Keratinocyte (primary cell): Measurements from ENCODE around the gene ABHD13. TPM values are rescaled to one million over a fixed set of nuclear protein-coding genes. Genes with fewer than 3 reads are reported as not detected.

Experiments
- DNase-seq: peaks from one replicate; pipeline ENCODE4 v3.0.0-alpha.2; 2011; ENCODE audit warnings: low read depth, missing footprints, low spot score
- FAIRE-seq: peaks from 2 replicates; lab custom pipeline; 2011; peaks lifted over from hg19 to GRCh38; lab: Jason Lieb, UNC
- H2AFZ ChIP-seq: 2 replicates; pipeline ENCODE4 v1.6.0; 2012; ENCODE audit warnings: low read length, control low read depth, inconsistent platforms; ENCODE audit not compliant: control insufficient read depth
- H3K27ac ChIP-seq: 2 replicates; pipeline ENCODE4 v1.5.1; 2011; ENCODE audit warnings: low read length; ENCODE audit not compliant: control insufficient read depth, insufficient read depth
- H3K27me3 ChIP-seq: 3 replicates; pipeline ENCODE4 v1.6.0; 2011; ENCODE audit warnings: low read length; ENCODE audit not compliant: control insufficient read depth, insufficient read depth; ENCODE audit errors: extremely low read depth
- H3K36me3 ChIP-seq, 2 experiments: 2 replicates in 1 of 2; 3 replicates in 1 of 2; pipeline ENCODE4 v1.5.1; 2011; ENCODE audit warnings: low read length in 2 of 2, mild to moderate bottlenecking in 1 of 2; ENCODE audit not compliant: control insufficient read depth in 2 of 2, insufficient read depth in 2 of 2; ENCODE audit errors: extremely low read depth in 1 of 2
- H3K4me1 ChIP-seq: 3 replicates; pipeline ENCODE4 v1.5.1; 2011; ENCODE audit warnings: low read length; ENCODE audit not compliant: control insufficient read depth, insufficient read depth; ENCODE audit errors: extremely low read depth
- H3K4me2 ChIP-seq: 3 replicates; pipeline ENCODE4 v1.6.0; 2011; ENCODE audit warnings: low read depth, low read length; ENCODE audit not compliant: control insufficient read depth, insufficient read depth; ENCODE audit errors: extremely low read depth
- H3K4me3 ChIP-seq, 3 experiments: fragments of 200-600 bp in 1 of 3; sonication (generic) in 1 of 3; 2 replicates in 2 of 3; 3 replicates in 1 of 3; pipeline ENCODE4 v1.5.1; 2011 to 2016; ENCODE audit warnings: low read length in 3 of 3, mild to moderate bottlenecking in 3 of 3, control low read depth in 2 of 3, inconsistent platforms in 1 of 3, low read depth in 1 of 3, mixed read lengths in 1 of 3, mixed run types in 1 of 3, moderate library complexity in 1 of 3; ENCODE audit not compliant: control insufficient read depth in 2 of 3, insufficient read depth in 2 of 3; ENCODE audit errors: extremely low read depth in 1 of 3
- H3K79me2 ChIP-seq: 2 replicates; pipeline ENCODE4 v1.6.0; 2012; ENCODE audit warnings: low read length; ENCODE audit not compliant: control insufficient read depth, insufficient read depth
- H3K9ac ChIP-seq: 3 replicates; pipeline ENCODE4 v1.6.0; 2011; ENCODE audit warnings: low read length; ENCODE audit not compliant: control insufficient read depth, insufficient read depth; ENCODE audit errors: extremely low read depth
- H3K9me1 ChIP-seq: 3 replicates; pipeline ENCODE4 v1.6.0; 2011; ENCODE audit warnings: low read length; ENCODE audit not compliant: control insufficient read depth, insufficient read depth; ENCODE audit errors: extremely low read depth
- H3K9me3 ChIP-seq: 2 replicates; pipeline ENCODE4 v1.5.1; 2012; ENCODE audit warnings: low read depth, low read length; ENCODE audit not compliant: control insufficient read depth
- H4K20me1 ChIP-seq: 3 replicates; pipeline ENCODE4 v1.6.0; 2011; ENCODE audit warnings: low read length; ENCODE audit not compliant: control insufficient read depth, insufficient read depth; ENCODE audit errors: extremely low read depth
- EZH2 ChIP-seq: IDR thresholded peaks from one replicate; pipeline ENCODE4 v1.6.1; 2012; ENCODE audit warnings: inconsistent platforms, mild to moderate bottlenecking, low read length, moderate library complexity
- dilution Hi-C: fragments of 300-500 bp; cut with MboI; formaldehyde crosslinking; loops from one replicate; pipeline ENCODE4 v1.7.0; 2020; ENCODE audit warnings: low sequenced_read_pairs; ENCODE audit not compliant: extremely low pct_ligation_motif_present
- polyA minus RNA-seq, 3 experiments: library from RNA; depleted of rRNA, polyadenylated mRNA; stranded (reverse); fragments of >200 nt; gene quantifications; 1 replicate in 1 of 3; 2 replicates in 1 of 3; 3 replicates in 1 of 3; pipeline ENCODE4 v1.2.3, GENCODE V29; 2011
- polyA plus RNA-seq, 5 experiments: library from polyadenylated mRNA; depleted of rRNA in 3 of 5; stranded (reverse) in 3 of 5; stranded (forward) in 1 of 5; unstranded in 1 of 5; fragments of >200 nt; gene quantifications; 1 replicate in 1 of 5; 2 replicates in 3 of 5; 3 replicates in 1 of 5; pipeline versions ENCODE4 v1.2.1 to v1.2.3, GENCODE V29; 2011 to 2012; ENCODE audit warnings: missing spikeins in 2 of 5, low read depth in 1 of 5, low replicate concordance in 1 of 5
- TF ChIP-seq, protein P1 (sequence below), 3 experiments: IDR thresholded peaks in 1 of 3; conservative IDR thresholded peaks in 1 of 3; optimal IDR thresholded peaks in 1 of 3; 2 replicates in 2 of 3; 3 replicates in 1 of 3; pipeline versions ENCODE3 to v1.5.1; 2011; ENCODE audit warnings: low read length in 3 of 3, mild to moderate bottlenecking in 3 of 3, moderate library complexity in 2 of 3, control low read depth in 1 of 3, inconsistent platforms in 1 of 3; ENCODE audit not compliant: insufficient read depth in 2 of 3; ENCODE audit errors: extremely low read depth in 1 of 3

Gene ABHD13
- 6.1 to 12.8 TPM (median 8.7 TPM) in 3 replicates for polyA plus RNA-seq
- 4.7 TPM for polyA plus RNA-seq (2011; ENCODE audit: low read depth)
- 3.6 and 8.1 TPM in 2 replicates for polyA plus RNA-seq (2011; cell fraction: cytosol; rRNA removed)
- polyA plus RNA-seq (2011; cell fraction: nucleus; rRNA removed): 7.5 and 11.6 TPM in 2 replicates
- polyA plus RNA-seq (2012; ENCODE audit: low replicate concordance): 5.2 and 5.6 TPM in 2 replicates
- polyA minus RNA-seq: 1.2 to 6.3 TPM (median 4.3 TPM) in 3 replicates
- 4.4 TPM for polyA minus RNA-seq (2011; cell fraction: cytosol; rRNA and poly(A)+ RNA removed)
- polyA minus RNA-seq (2011; cell fraction: nucleus; rRNA and poly(A)+ RNA removed): 7.0 and 11.3 TPM in 2 replicates

GRCh38 chr13:108218044-108218974 is at the start of gene ABHD13:
Gene ABHD13 (plus strand): TSS chr13:108218392. CDS start chr13:108229219, 10,827 bp downstream.
- no peaks in the 10 kb centered on the region for H3K36me3 ChIP-seq
- TF ChIP-seq, protein P1, sequence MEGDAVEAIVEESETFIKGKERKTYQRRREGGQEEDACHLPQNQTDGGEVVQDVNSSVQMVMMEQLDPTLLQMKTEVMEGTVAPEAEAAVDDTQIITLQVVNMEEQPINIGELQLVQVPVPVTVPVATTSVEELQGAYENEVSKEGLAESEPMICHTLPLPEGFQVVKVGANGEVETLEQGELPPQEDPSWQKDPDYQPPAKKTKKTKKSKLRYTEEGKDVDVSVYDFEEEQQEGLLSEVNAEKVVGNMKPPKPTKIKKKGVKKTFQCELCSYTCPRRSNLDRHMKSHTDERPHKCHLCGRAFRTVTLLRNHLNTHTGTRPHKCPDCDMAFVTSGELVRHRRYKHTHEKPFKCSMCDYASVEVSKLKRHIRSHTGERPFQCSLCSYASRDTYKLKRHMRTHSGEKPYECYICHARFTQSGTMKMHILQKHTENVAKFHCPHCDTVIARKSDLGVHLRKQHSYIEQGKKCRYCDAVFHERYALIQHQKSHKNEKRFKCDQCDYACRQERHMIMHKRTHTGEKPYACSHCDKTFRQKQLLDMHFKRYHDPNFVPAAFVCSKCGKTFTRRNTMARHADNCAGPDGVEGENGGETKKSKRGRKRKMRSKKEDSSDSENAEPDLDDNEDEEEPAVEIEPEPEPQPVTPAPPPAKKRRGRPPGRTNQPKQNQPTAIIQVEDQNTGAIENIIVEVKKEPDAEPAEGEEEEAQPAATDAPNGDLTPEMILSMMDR (optimal IDR thresholded peaks at IDR 0.05 in 1 of 3, IDR thresholded peaks at IDR 0.05 in 1 of 3, conservative IDR thresholded peaks at IDR 0.05 in 1 of 3; ENCODE audit: extremely low read depth in 1 of 3, insufficient read depth in 2 of 3, low read length in 3 of 3): no peak
- TF ChIP-seq EZH2: no peak
- peak within 1 kb of the TSS; percentile 97 for H2AFZ ChIP-seq
- peak within 1 kb of the TSS; percentile 92 to 97 (median 95) for H3K4me3 ChIP-seq
- H3K9ac ChIP-seq: peak within 1 kb of the TSS; percentile 96
- H3K4me1 ChIP-seq: peaks cover 28% of the 10 kb centered on the region
- peak within 1 kb of the TSS; percentile 97 for H3K27ac ChIP-seq
- H3K79me2 ChIP-seq: peaks cover 67% of the 10 kb centered on the region
- H3K27me3 ChIP-seq: no peaks in the 10 kb centered on the region
- dilution Hi-C loops: no loop called here
- H4K20me1 ChIP-seq: no peaks in the 10 kb centered on the region
- no peaks in the 10 kb centered on the region for H3K9me1 ChIP-seq
- FAIRE-seq (peak; percentile 49), DNase-seq (no peak)
- H3K4me2 ChIP-seq: peak within 1 kb of the TSS; percentile 99
- H3K9me3 ChIP-seq: no peaks in the 10 kb centered on the region

DNA sequence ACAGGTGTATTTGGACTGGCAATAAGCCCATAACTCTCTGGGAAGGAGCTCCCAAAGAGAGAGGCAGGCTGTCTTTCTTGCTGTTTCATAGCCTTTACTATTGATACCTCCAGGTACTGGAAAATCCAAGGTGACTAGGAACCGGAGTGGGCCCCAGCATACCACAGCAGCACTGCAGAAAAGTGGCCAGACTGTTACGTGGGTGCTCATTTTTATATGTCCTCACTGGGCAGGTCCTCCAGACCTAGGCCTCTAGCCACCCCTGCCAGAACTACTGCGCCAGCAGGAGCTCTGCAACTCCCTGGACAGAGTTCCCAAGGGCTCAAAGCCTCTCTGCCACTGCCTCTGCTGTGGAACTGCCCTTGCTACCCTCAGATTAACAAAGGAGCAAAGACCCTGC is 49.3 kb upstream of the ABHD13 start:
- H2AFZ ChIP-seq: no peak overlapping the region
- H3K27me3 ChIP-seq: no peaks in the 10 kb centered on the region
- no peak for DNase-seq
- H3K9me3 ChIP-seq: no peaks in the 10 kb centered on the region
- no peaks in the 10 kb centered on the region for H3K4me1 ChIP-seq
- H3K9ac ChIP-seq: no peak overlapping the region
- TF ChIP-seq EZH2: no peak
- TF ChIP-seq, protein P1 (optimal IDR thresholded peaks at IDR 0.05 in 1 of 3, IDR thresholded peaks at IDR 0.05 in 1 of 3, conservative IDR thresholded peaks at IDR 0.05 in 1 of 3; ENCODE audit: extremely low read depth in 1 of 3, insufficient read depth in 2 of 3, low read length in 3 of 3): no peak
- H3K4me3 ChIP-seq: no peak overlapping the region
- no peak for FAIRE-seq
- H3K36me3 ChIP-seq: no peaks in the 10 kb centered on the region
- no peaks in the 10 kb centered on the region for H4K20me1 ChIP-seq
- H3K4me2 ChIP-seq: no peak overlapping the region
- dilution Hi-C loops: no loop called here
- no peaks in the 10 kb centered on the region for H3K9me1 ChIP-seq
- no peak overlapping the region for H3K27ac ChIP-seq
- no peaks in the 10 kb centered on the region for H3K79me2 ChIP-seq
